Loucy (cell line): ENCODE measurements around the gene MDN1.

Experiments
- H2AFZ ChIP-seq: fragments of 200-600 bp; sonication (generic); 2 replicates; pipeline ENCODE4 v1.6.0; 2016; ENCODE audit warnings: antibody characterized with exemption, mild to moderate bottlenecking, low read length, moderate library complexity
- H3F3A ChIP-seq: fragments of 200-600 bp; 2 replicates; pipeline ENCODE4 v1.6.0; 2016; ENCODE audit warnings: antibody characterized with exemption, low read depth, mild to moderate bottlenecking
- H3K27me3 ChIP-seq: fragments of 200-600 bp; sonication (generic); 2 replicates; pipeline ENCODE4 v1.6.1; 2014; ENCODE audit warnings: low read length, mild to moderate bottlenecking; ENCODE audit not compliant: insufficient read depth, poor library complexity, severe bottlenecking
- H3K36me3 ChIP-seq: fragments of 200-600 bp; sonication (generic); 2 replicates; pipeline ENCODE4 v1.6.1; 2016; ENCODE audit warnings: low read length; ENCODE audit not compliant: insufficient read depth
- H3K4me1 ChIP-seq: fragments of 200-600 bp; sonication (generic); 2 replicates; pipeline ENCODE4 v1.5.1; 2014; ENCODE audit warnings: low read length, mild to moderate bottlenecking; ENCODE audit not compliant: insufficient read depth, poor library complexity, severe bottlenecking
- H3K4me2 ChIP-seq: fragments of 200-600 bp; sonication (generic); 2 replicates; pipeline ENCODE4 v1.6.0; 2014; ENCODE audit warnings: antibody characterized with exemption, low read length, low read depth, mild to moderate bottlenecking; ENCODE audit not compliant: poor library complexity, severe bottlenecking
- H3K4me3 ChIP-seq: fragments of 200-600 bp; sonication (generic); 2 replicates; pipeline ENCODE4 v1.5.1; 2014; ENCODE audit warnings: low read length, mild to moderate bottlenecking, mixed read lengths; ENCODE audit not compliant: poor library complexity, severe bottlenecking
- H3K79me2 ChIP-seq: fragments of 200-600 bp; sonication (generic); 2 replicates; pipeline ENCODE4 v1.6.1; 2014; ENCODE audit warnings: low read length; ENCODE audit not compliant: insufficient read depth
- H3K9ac ChIP-seq: fragments of 200-600 bp; sonication (generic); 2 replicates; pipeline ENCODE4 v1.6.0; 2014; ENCODE audit warnings: mild to moderate bottlenecking, low read depth, low read length, moderate library complexity; ENCODE audit not compliant: poor library complexity, severe bottlenecking
- H3K9me2 ChIP-seq: fragments of 200-600 bp; sonication (generic); replicated peaks from 2 replicates; pipeline ENCODE4 v1.6.1; 2016; ENCODE audit warnings: low read depth, low read length, mixed read lengths
- H3K9me3 ChIP-seq: fragments of 200-600 bp; sonication (generic); 2 replicates; pipeline ENCODE4 v1.6.1; 2014; ENCODE audit warnings: mild to moderate bottlenecking, antibody characterized with exemption, low read length, low read depth; ENCODE audit not compliant: insufficient read depth
- H4K20me1 ChIP-seq: fragments of 200-600 bp; sonication (generic); 2 replicates; pipeline ENCODE4 v1.6.0; 2014; ENCODE audit warnings: antibody characterized with exemption, low read length, mild to moderate bottlenecking; ENCODE audit not compliant: insufficient read depth, poor library complexity, severe bottlenecking
- EZH2phosphoT487 ChIP-seq: fragments of 200-600 bp; IDR thresholded peaks from 2 replicates; pipeline ENCODE4 v1.6.1; 2018; ENCODE audit warnings: antibody characterized with exemption, mild to moderate bottlenecking, moderate library complexity, borderline replicate concordance
- TF ChIP-seq, protein P1 (sequence below): fragments of 200-600 bp; sonication (generic); conservative IDR thresholded peaks from 2 replicates; pipeline ENCODE4 v1.5.1; 2014; ENCODE audit warnings: mild to moderate bottlenecking, antibody characterized with exemption, low read length

MDN1 gene

DNA sequence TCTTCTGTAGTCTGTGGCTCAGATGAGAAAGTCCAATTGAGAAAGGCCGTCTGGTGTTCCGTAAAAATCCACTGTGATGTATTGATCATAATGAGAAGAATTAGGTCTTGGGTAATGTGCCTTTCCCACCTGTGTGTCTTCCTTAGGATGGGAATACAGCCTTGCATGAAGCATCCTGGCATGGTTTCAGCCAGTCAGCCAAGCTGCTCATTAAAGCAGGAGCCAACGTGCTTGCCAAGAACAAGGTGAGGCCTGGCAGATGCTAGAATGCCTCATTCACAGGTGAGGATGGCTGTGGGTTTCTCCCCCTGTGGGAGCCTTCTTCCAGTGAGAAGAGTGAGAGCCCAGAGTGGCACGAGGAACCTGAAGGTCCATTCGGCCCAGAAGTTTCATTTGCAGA lies 213.7 kb downstream of the MDN1 start:
- H2AFZ ChIP-seq: no peak overlapping the region
- no peaks in the 10 kb centered on the region for H3K27me3 ChIP-seq
- H3K4me2 ChIP-seq: no peak overlapping the region

GRCh38 chr6:89604653-89605052 lies 214.9 kb downstream of the MDN1 start:
- Histone ChIP-seq H3K79me2 (no peaks in the 10 kb centered on the region), H3K9ac (no peak overlapping the region), H3K4me3 (no peak overlapping the region), H3F3A (no peaks in the 10 kb centered on the region), H2AFZ (no peak overlapping the region), H3K27me3 (no peaks in the 10 kb centered on the region), H3K4me1 (no peaks in the 10 kb centered on the region), H3K36me3 (no peaks in the 10 kb centered on the region), H3K4me2 (no peak overlapping the region), H4K20me1 (no peaks in the 10 kb centered on the region), H3K9me2 (no peaks in the 10 kb centered on the region), H3K9me3 (no peaks in the 10 kb centered on the region)
- TF ChIP-seq, protein P1, sequence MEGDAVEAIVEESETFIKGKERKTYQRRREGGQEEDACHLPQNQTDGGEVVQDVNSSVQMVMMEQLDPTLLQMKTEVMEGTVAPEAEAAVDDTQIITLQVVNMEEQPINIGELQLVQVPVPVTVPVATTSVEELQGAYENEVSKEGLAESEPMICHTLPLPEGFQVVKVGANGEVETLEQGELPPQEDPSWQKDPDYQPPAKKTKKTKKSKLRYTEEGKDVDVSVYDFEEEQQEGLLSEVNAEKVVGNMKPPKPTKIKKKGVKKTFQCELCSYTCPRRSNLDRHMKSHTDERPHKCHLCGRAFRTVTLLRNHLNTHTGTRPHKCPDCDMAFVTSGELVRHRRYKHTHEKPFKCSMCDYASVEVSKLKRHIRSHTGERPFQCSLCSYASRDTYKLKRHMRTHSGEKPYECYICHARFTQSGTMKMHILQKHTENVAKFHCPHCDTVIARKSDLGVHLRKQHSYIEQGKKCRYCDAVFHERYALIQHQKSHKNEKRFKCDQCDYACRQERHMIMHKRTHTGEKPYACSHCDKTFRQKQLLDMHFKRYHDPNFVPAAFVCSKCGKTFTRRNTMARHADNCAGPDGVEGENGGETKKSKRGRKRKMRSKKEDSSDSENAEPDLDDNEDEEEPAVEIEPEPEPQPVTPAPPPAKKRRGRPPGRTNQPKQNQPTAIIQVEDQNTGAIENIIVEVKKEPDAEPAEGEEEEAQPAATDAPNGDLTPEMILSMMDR: no peak
- TF ChIP-seq EZH2phosphoT487: no peak

More for the DNA sequence above, 213.7 kb downstream of the MDN1 start:
- no peaks in the 10 kb centered on the region for H3K79me2 ChIP-seq
- no peaks in the 10 kb centered on the region for H3K9me3 ChIP-seq
- H3K36me3 ChIP-seq: no peaks in the 10 kb centered on the region
- H3K9ac ChIP-seq: no peak overlapping the region
- no peak overlapping the region for H3K4me3 ChIP-seq
- H4K20me1 ChIP-seq: no peaks in the 10 kb centered on the region
- no peaks in the 10 kb centered on the region for H3K9me2 ChIP-seq
- no peaks in the 10 kb centered on the region for H3K4me1 ChIP-seq
- no peak for TF ChIP-seq EZH2phosphoT487
- TF ChIP-seq, protein P1: no peak
- no peaks in the 10 kb centered on the region for H3F3A ChIP-seq

GRCh38 chr6:89602166-89602565 lies 217.4 kb downstream of the MDN1 start:
- H3K4me2 ChIP-seq: no peak overlapping the region

More at GRCh38 chr6:89602166-89602565, 217.4 kb downstream of the MDN1 start:
- TF ChIP-seq, protein P1: no peak
- TF ChIP-seq EZH2phosphoT487: no peak
- H4K20me1 ChIP-seq: no peaks in the 10 kb centered on the region
- H3K79me2 ChIP-seq: no peaks in the 10 kb centered on the region
- H3K27me3 ChIP-seq: no peaks in the 10 kb centered on the region
- peaks cover 4% of the 10 kb centered on the region for H3K4me1 ChIP-seq
- H3K9ac ChIP-seq: no peak overlapping the region
- H3F3A ChIP-seq: peaks cover 6% of the 10 kb centered on the region; the same call in 1 of the 2 replicates
- no peaks in the 10 kb centered on the region for H3K36me3 ChIP-seq
- H3K4me3 ChIP-seq: no peak overlapping the region
- no peak overlapping the region for H2AFZ ChIP-seq
- H3K9me2 ChIP-seq: no peaks in the 10 kb centered on the region
- no peaks in the 10 kb centered on the region for H3K9me3 ChIP-seq
